GM10248 (cell line): ENCODE measurements around the gene FUZ.

ENCODE experiments used
- CTCF ChIA-PET: fragments of 300-600 bp; sonication (Branson Sonifier 250); formaldehyde crosslinking; extraction: SDS; loops from one replicate; lab custom pipeline; 2021; ENCODE audit warnings: antibody characterized with exemption; lab: Yijun Ruan, JAX
- POLR2A ChIA-PET: fragments of 350-650 bp; sonication (Branson Sonifier 250); formaldehyde crosslinking; extraction: SDS; loops from one replicate; lab custom pipeline; 2020; ENCODE audit warnings: antibody characterized with exemption; lab: Yijun Ruan, JAX
- DNase-seq: peaks from one replicate; pipeline ENCODE4 v3.0.0; 2012; ENCODE audit errors: extremely low spot score
- CTCF ChIP-seq: IDR thresholded peaks from 2 replicates; pipeline ENCODE4 v1.5.1; 2012; ENCODE audit warnings: mild to moderate bottlenecking, low read depth; ENCODE audit errors: extremely low read depth, missing control alignments, control extremely low read depth

FUZ gene

GRCh38 chr19:49846408-49846807 lies 33.3 kb upstream of the FUZ start:
- ChIA-PET CTCF (no interaction called here), POLR2A (no interaction called here)
- no peak for DNase-seq
- TF ChIP-seq CTCF: no peak

DNA sequence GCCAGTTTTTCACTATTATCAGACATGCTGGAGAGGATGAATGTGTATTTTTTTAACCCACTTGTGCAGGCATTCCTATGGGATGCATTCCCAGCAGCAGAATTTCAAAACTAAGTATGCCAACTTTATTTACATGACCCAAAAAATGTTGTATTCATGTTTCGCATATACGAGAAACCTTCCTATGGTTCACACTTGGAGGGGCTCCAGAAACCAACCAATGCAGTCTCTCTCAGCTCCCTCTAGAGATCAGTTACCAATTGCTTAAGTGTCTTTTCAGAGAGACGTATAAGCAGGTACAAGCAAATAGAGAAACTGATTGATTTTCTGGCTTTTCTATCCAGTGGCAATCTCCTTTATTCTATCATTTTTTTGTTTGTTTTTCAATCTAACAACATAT lies 32.3 kb upstream of the FUZ start:
- POLR2A ChIA-PET: interaction anchor here (0.6 kb wide), 1 partner anchor 149 kb away, joined by 4 read pairs; no protein-coding TSS in a partner anchor
- no peak for DNase-seq
- no peak for TF ChIP-seq CTCF
- CTCF ChIA-PET: no interaction called here

GRCh38 chr19:49844138-49845095 lies 31.3 kb upstream of the FUZ start:
- DNase-seq: no peak
- TF ChIP-seq CTCF: no peak
- CTCF ChIA-PET: interaction anchor here (0.8 kb wide), 1 partner anchor 21 kb away, joined by 3 read pairs; no protein-coding TSS in a partner anchor
- POLR2A ChIA-PET: interaction anchor here (0.6 to 0.7 kb wide), 2 partner anchors 148 to 1002 kb away, joined by 4 to 7 read pairs; no protein-coding TSS in a partner anchor

DNA sequence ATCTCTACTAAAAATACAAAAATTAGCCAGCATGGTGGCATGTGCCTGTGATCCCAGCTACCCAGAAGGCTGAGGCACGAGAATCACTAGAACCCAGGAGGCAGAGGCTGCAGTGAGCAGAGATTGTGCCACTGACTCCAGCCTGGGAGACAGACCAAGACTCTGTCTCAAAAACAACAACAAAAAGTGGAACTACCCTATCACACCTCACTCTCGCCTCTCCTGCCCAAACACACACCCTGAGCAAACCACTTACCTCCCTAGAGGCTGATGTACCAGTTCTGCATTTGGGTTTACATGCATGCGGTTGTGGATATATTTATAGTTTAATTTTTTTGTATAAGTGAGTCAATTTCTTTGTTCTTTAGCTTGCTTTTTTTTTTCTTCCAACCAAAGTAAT lies 30.2 kb upstream of the FUZ start:
- ChIA-PET POLR2A (no interaction called here), CTCF (no interaction called here)

DNA sequence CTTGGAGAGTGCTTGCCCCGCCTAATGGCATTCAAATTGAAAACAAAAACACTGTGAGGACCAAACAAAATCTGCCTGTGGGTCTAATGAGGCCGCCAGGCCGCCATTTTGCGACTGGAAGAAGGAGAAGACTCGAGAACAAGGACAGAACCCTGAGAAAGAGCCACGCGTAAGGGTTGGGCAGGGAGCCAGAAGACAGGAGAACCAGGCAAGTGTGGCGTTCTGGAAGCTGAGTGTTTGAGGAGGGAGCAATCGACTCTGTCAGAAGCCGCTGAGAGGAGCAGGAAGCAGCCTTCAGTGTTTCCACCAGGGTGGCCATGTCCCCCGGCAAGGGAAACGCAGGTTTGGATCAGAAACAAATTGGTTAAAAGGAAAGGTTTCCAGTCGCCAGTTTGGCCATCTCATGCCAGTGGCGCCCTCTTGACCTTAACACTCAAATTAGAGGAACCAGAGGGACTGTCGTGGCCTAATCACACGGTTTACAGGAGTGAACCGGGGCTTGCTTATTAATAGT lies 27.7 kb upstream of the FUZ start:
- ChIA-PET POLR2A (no interaction called here), CTCF (no interaction called here)
- no peak for TF ChIP-seq CTCF
- no peak for DNase-seq

More for the DNA sequence above, 30.2 kb upstream of the FUZ start:
- peak; percentile 52 for DNase-seq
- no peak for TF ChIP-seq CTCF

DNA sequence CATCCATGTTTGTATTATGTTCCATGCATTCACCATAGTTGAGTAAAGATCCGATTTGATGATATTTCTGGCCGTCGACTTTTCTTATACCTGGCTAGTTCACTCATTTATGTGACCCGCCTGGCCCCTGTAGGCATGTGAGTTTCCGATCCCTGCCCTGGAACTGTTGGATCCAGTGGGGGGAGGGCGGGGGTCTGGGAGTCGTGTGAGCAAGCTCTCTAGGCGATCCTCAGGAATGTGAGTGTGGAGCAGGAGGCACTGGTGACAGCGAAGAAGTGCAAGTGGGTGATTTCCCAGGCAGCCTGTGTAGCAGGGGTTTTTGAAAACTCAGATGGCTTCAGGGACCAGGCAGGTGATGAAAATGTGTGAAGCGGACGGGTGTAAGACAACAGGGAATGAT lies 27.2 kb upstream of the FUZ start:
- no peak for DNase-seq
- CTCF ChIA-PET: no interaction called here
- POLR2A ChIA-PET: no interaction called here
- no peak for TF ChIP-seq CTCF
